Fibroblast of lung (primary cell): Measurements from ENCODE around the gene SLC47A1. TPM values are rescaled to one million over a fixed set of nuclear protein-coding genes. Genes with fewer than 3 reads are reported as not detected.

ENCODE experiments used
- DNase-seq, 2 donors: peaks; one replicate each; pipeline versions ENCODE4 v3.0.0 to v3.0.0-alpha.2; 2010; ENCODE audit warnings: low read depth in 2 of 2
- H2AFZ ChIP-seq: 2 replicates; pipeline ENCODE4 v1.5.1; 2012; ENCODE audit warnings: low read length, control low read depth, inconsistent platforms
- H3K27ac ChIP-seq: 2 replicates; pipeline ENCODE4 v1.5.1; 2011; ENCODE audit warnings: low read length, control low read depth; ENCODE audit not compliant: insufficient read depth
- H3K27me3 ChIP-seq: 2 replicates; pipeline ENCODE4 v1.5.1; 2011; ENCODE audit warnings: mild to moderate bottlenecking, low read length; ENCODE audit not compliant: control insufficient read depth, insufficient read depth
- H3K36me3 ChIP-seq: 2 replicates; pipeline ENCODE4 v1.5.1; 2011; ENCODE audit warnings: low read length; ENCODE audit not compliant: control insufficient read depth, insufficient read depth
- H3K4me1 ChIP-seq: 2 replicates; pipeline ENCODE4 v1.5.1; 2011; ENCODE audit warnings: low read length; ENCODE audit not compliant: control insufficient read depth, insufficient read depth; ENCODE audit errors: extremely low read depth
- H3K4me2 ChIP-seq: 2 replicates; pipeline ENCODE4 v1.5.1; 2011; ENCODE audit warnings: low read length, control low read depth; ENCODE audit not compliant: insufficient read depth; ENCODE audit errors: extremely low read depth
- H3K4me3 ChIP-seq, 4 experiments: fragments of 200-600 bp in 1 of 4; sonication (generic) in 1 of 4; replicated peaks in 1 of 4; 2 replicates each; pipeline ENCODE4 v1.5.1; 2011 to 2016; ENCODE audit warnings: low read length in 4 of 4, low read depth in 3 of 4, mild to moderate bottlenecking in 3 of 4, control low read depth in 2 of 4, inconsistent platforms in 1 of 4, mixed read lengths in 1 of 4; ENCODE audit not compliant: insufficient read depth in 1 of 4; ENCODE audit errors: control extremely low read depth in 1 of 4
- H3K79me2 ChIP-seq: 2 replicates; pipeline ENCODE4 v1.5.1; 2012; ENCODE audit warnings: mild to moderate bottlenecking, low read length, inconsistent platforms; ENCODE audit not compliant: control insufficient read depth, insufficient read depth
- H3K9ac ChIP-seq: 2 replicates; pipeline ENCODE4 v1.5.1; 2011; ENCODE audit warnings: mild to moderate bottlenecking, low read length, control low read depth; ENCODE audit not compliant: insufficient read depth
- H3K9me3 ChIP-seq: 2 replicates; pipeline ENCODE4 v1.5.1; 2012; ENCODE audit warnings: low read depth, low read length; ENCODE audit not compliant: control insufficient read depth, insufficient read depth
- H4K20me1 ChIP-seq: 2 replicates; pipeline ENCODE4 v1.5.1; 2011; ENCODE audit warnings: low read length; ENCODE audit not compliant: control insufficient read depth, insufficient read depth; ENCODE audit errors: extremely low read depth
- CTCF ChIP-seq, 2 donors: IDR thresholded peaks in 1 of 2; conservative IDR thresholded peaks in 1 of 2; 1 replicate in 1 of 2; 2 replicates in 1 of 2; pipeline ENCODE4 v1.5.1; 2011 to 2012; ENCODE audit warnings: low read length in 2 of 2, control low read depth in 1 of 2, inconsistent platforms in 1 of 2, low read depth in 1 of 2, mild to moderate bottlenecking in 1 of 2
- EZH2 ChIP-seq: IDR thresholded peaks from 2 replicates; pipeline ENCODE4 v1.5.1; 2012; ENCODE audit warnings: low read length, control low read depth, mild to moderate bottlenecking; ENCODE audit errors: missing control alignments
- polyA plus RNA-seq, 2 donors: library from polyadenylated mRNA; depleted of rRNA in 1 of 2; stranded (reverse) in 1 of 2; unstranded in 1 of 2; fragments of >200 nt; gene quantifications; 2 replicates each; pipeline ENCODE4 v1.2.1, GENCODE V29; 2011 to 2012; ENCODE audit warnings: missing spikeins in 1 of 2
- total RNA-seq: library from RNA; depleted of rRNA; stranded (reverse); fragments of >200 nt; gene quantifications from 2 replicates; pipeline ENCODE4 v1.2.1, GENCODE V29; 2014

Gene SLC47A1
- total and polyA plus RNA-seq, 2 donors (not counting 1 experiment from before 2014, with no cell fraction given), result 0.12 to 0.66 TPM

GRCh38 chr17:19542247-19542646 is 8.6 kb downstream of the SLC47A1 start:
- Histone ChIP-seq H3K4me3 (no peak overlapping the region), H3K27me3 (no peaks in the 10 kb centered on the region), H3K4me1 (no peaks in the 10 kb centered on the region), H2AFZ (no peak overlapping the region), H3K79me2 (no peaks in the 10 kb centered on the region), H3K36me3 (no peaks in the 10 kb centered on the region), H3K4me2 (no peak overlapping the region), H4K20me1 (no peaks in the 10 kb centered on the region), H3K9ac (no peak overlapping the region), H3K27ac (no peak overlapping the region), H3K9me3 (no peaks in the 10 kb centered on the region)
- no peak for TF ChIP-seq EZH2
- TF ChIP-seq CTCF (conservative IDR thresholded peaks at IDR 0.05 in 1 of 2, IDR thresholded peaks at IDR 0.05 in 1 of 2; ENCODE audit: low read depth in 1 of 2, low read length in 2 of 2), result no peak
- no peak for DNase-seq

- no peaks in the 10 kb centered on the region for H3K9me3 ChIP-seq
- no peak overlapping the region for H3K4me3 ChIP-seq
- no peaks in the 10 kb centered on the region for H3K79me2 ChIP-seq
- H3K27ac ChIP-seq, result no peak overlapping the region
- H3K36me3 ChIP-seq, result no peaks in the 10 kb centered on the region
- no peak overlapping the region for H2AFZ ChIP-seq
- no peak overlapping the region for H3K4me2 ChIP-seq
- H3K9ac ChIP-seq, result no peak overlapping the region
- no peaks in the 10 kb centered on the region for H3K27me3 ChIP-seq
- no peaks in the 10 kb centered on the region for H3K4me1 ChIP-seq
- TF ChIP-seq EZH2 (no peak), CTCF (conservative IDR thresholded peaks at IDR 0.05 in 1 of 2, IDR thresholded peaks at IDR 0.05 in 1 of 2; ENCODE audit: low read depth in 1 of 2, low read length in 2 of 2) (no peak)
- no peak for DNase-seq
- no peaks in the 10 kb centered on the region for H4K20me1 ChIP-seq
These were observed 10.7 kb downstream of the SLC47A1 start for GRCh38 chr17:19544366-19544765.

- no peaks in the 10 kb centered on the region for H3K36me3 ChIP-seq
- no peaks in the 10 kb centered on the region for H3K4me1 ChIP-seq
- H3K9ac ChIP-seq, result no peak overlapping the region
- H3K27ac ChIP-seq, result no peak overlapping the region
- H3K27me3 ChIP-seq, result no peaks in the 10 kb centered on the region
- H3K9me3 ChIP-seq, result no peaks in the 10 kb centered on the region
- H3K79me2 ChIP-seq, result no peaks in the 10 kb centered on the region
- no peak overlapping the region for H2AFZ ChIP-seq
- TF ChIP-seq CTCF (conservative IDR thresholded peaks at IDR 0.05 in 1 of 2, IDR thresholded peaks at IDR 0.05 in 1 of 2; ENCODE audit: low read depth in 1 of 2, low read length in 2 of 2) (peak in 1 of 2 donors; percentile 10), EZH2 (no peak)
- DNase-seq, result no peak
- H4K20me1 ChIP-seq, result no peaks in the 10 kb centered on the region
- H3K4me2 ChIP-seq, result no peak overlapping the region
- H3K4me3 ChIP-seq, result no peak overlapping the region
These were observed 12.8 kb downstream of the SLC47A1 start for GRCh38 chr17:19546289-19547065.
